Mesenchymal stem cell (in vitro differentiated cells and primary cell): ENCODE measurements around the gene UNC5C.

Source experiments
- DNase-seq: peaks from one replicate; pipeline ENCODE4 v3.0.0-alpha.2; 2013
- H2AFZ ChIP-seq: one replicate; pipeline ENCODE4 v1.6.1; 2013; ENCODE audit warnings: low read depth, mild to moderate bottlenecking, control low read depth, inconsistent platforms, low read length, moderate library complexity
- H2AK5ac ChIP-seq: 2 replicates; pipeline ENCODE4 v1.6.1; 2013; ENCODE audit warnings: low read length, moderate library complexity, mild to moderate bottlenecking, inconsistent platforms; ENCODE audit not compliant: severe bottlenecking
- H2BK120ac ChIP-seq: one replicate; pipeline ENCODE4 v1.6.1; 2013; ENCODE audit warnings: low read depth, mild to moderate bottlenecking, inconsistent platforms, low read length, moderate library complexity
- H2BK12ac ChIP-seq, 2 experiments: one replicate each; pipeline ENCODE4 v1.6.1; 2013; ENCODE audit warnings: inconsistent platforms in 2 of 2, low read length in 2 of 2, mild to moderate bottlenecking in 2 of 2, moderate library complexity in 2 of 2, control low read depth in 1 of 2
- H2BK15ac ChIP-seq: one replicate; pipeline ENCODE4 v1.6.1; 2013; ENCODE audit warnings: mild to moderate bottlenecking, low read depth, inconsistent platforms; ENCODE audit not compliant: poor library complexity, severe bottlenecking
- H2BK5ac ChIP-seq: 2 replicates; pipeline ENCODE4 v1.6.1; 2013; ENCODE audit warnings: low read depth, mild to moderate bottlenecking, low read length, control low read depth, inconsistent platforms; ENCODE audit not compliant: poor library complexity, severe bottlenecking
- H3K14ac ChIP-seq, 2 experiments: one replicate each; pipeline ENCODE4 v1.6.1; 2013; ENCODE audit warnings: inconsistent platforms in 2 of 2, low read length in 2 of 2, control low read depth in 1 of 2, mild to moderate bottlenecking in 1 of 2, moderate library complexity in 1 of 2
- H3K18ac ChIP-seq, 2 experiments: one replicate each; pipeline ENCODE4 v1.6.1; 2013; ENCODE audit warnings: inconsistent platforms in 2 of 2, low read length in 2 of 2, control low read depth in 1 of 2, low read depth in 1 of 2, mild to moderate bottlenecking in 1 of 2
- H3K23ac ChIP-seq, 2 experiments: one replicate each; pipeline ENCODE4 v1.6.1; 2013; ENCODE audit warnings: inconsistent platforms in 2 of 2, low read length in 2 of 2, mild to moderate bottlenecking in 2 of 2, moderate library complexity in 2 of 2, control low read depth in 1 of 2
- H3K27ac ChIP-seq: 2 replicates; pipeline ENCODE4 v1.5.1; 2013; ENCODE audit warnings: mild to moderate bottlenecking, moderate library complexity, low read length, control low read depth, inconsistent platforms; ENCODE audit not compliant: poor library complexity, severe bottlenecking
- H3K27me3 ChIP-seq, 2 experiments: 2 replicates each; pipeline versions ENCODE4 v1.6.1 to v1.7.0; 2013; ENCODE audit warnings: low read length in 2 of 2, mild to moderate bottlenecking in 2 of 2, moderate library complexity in 2 of 2, control low read depth in 1 of 2, inconsistent platforms in 1 of 2; ENCODE audit not compliant: control insufficient read depth in 1 of 2, insufficient read depth in 1 of 2
- H3K36me3 ChIP-seq, 2 experiments: 2 replicates each; pipeline versions ENCODE4 v1.6.1 to v1.7.0; 2013; ENCODE audit warnings: low read length in 2 of 2, control low read depth in 1 of 2, inconsistent platforms in 1 of 2, low read depth in 1 of 2, mild to moderate bottlenecking in 1 of 2; ENCODE audit not compliant: insufficient read depth in 2 of 2, control insufficient read depth in 1 of 2
- H3K4ac ChIP-seq, 2 experiments: one replicate each; pipeline ENCODE4 v1.6.1; 2013; ENCODE audit warnings: inconsistent platforms in 2 of 2, low read length in 2 of 2, mild to moderate bottlenecking in 2 of 2, moderate library complexity in 2 of 2, control low read depth in 1 of 2, low read depth in 1 of 2
- H3K4me1 ChIP-seq: 2 replicates; pipeline ENCODE4 v1.6.1; 2013; ENCODE audit warnings: low read depth, low read length, control low read depth; ENCODE audit not compliant: control insufficient read depth, insufficient read depth
- H3K4me2 ChIP-seq: 2 replicates; pipeline ENCODE4 v1.6.1; 2013; ENCODE audit warnings: low read length, mild to moderate bottlenecking, inconsistent platforms; ENCODE audit not compliant: poor library complexity, severe bottlenecking
- H3K4me3 ChIP-seq, 2 experiments: 2 replicates each; pipeline versions ENCODE4 v1.5.1 to v1.7.0; 2013; ENCODE audit warnings: low read length in 2 of 2, mild to moderate bottlenecking in 2 of 2, control low read depth in 1 of 2, low read depth in 1 of 2; ENCODE audit not compliant: insufficient read depth in 1 of 2
- H3K79me1 ChIP-seq: replicated peaks from 2 replicates; pipeline ENCODE4 v1.6.1; 2013; ENCODE audit warnings: mild to moderate bottlenecking, control low read depth, low read length, inconsistent platforms; ENCODE audit not compliant: poor library complexity, severe bottlenecking
- H3K9ac ChIP-seq: 2 replicates; pipeline ENCODE4 v1.7.0; 2013; ENCODE audit warnings: mild to moderate bottlenecking, low read length, moderate library complexity
- H3K9me3 ChIP-seq: 2 replicates; pipeline ENCODE4 v1.7.0; 2013; ENCODE audit warnings: mild to moderate bottlenecking, low read length; ENCODE audit not compliant: control insufficient read depth
- H4K8ac ChIP-seq: one replicate; pipeline ENCODE4 v1.6.1; 2013; ENCODE audit warnings: inconsistent platforms, mild to moderate bottlenecking, low read length, moderate library complexity
- H4K91ac ChIP-seq: one replicate; pipeline ENCODE4 v1.6.1; 2013; ENCODE audit warnings: mild to moderate bottlenecking, low read length, inconsistent platforms
- whole genome bisulfite sequencing: methylation state at CpG from one replicate; pipeline ENCODE4 v1.1.7; 2013; ENCODE audit warnings: mixed read lengths; 5-methylcytosine and 5-hydroxymethylcytosine counted together

The UNC5C gene

GRCh38 chr4:95499291-95499696, 49.5 kb downstream of the UNC5C start:
- H3K4me2 ChIP-seq: no peak overlapping the region
- H3K4me3 ChIP-seq: no peak overlapping the region
- no peak overlapping the region for H2AFZ ChIP-seq
- no peak overlapping the region for H2BK120ac ChIP-seq
- H3K79me1 ChIP-seq: no peaks in the 10 kb centered on the region
- no peak overlapping the region for H3K9ac ChIP-seq
- no peak overlapping the region for H2AK5ac ChIP-seq
- no peak overlapping the region for H2BK5ac ChIP-seq
- H3K4me1 ChIP-seq: no peaks in the 10 kb centered on the region
- 57% methylated on average over 2 of the region's 2 CpGs for WGBS
- no peaks in the 10 kb centered on the region for H3K9me3 ChIP-seq
- H3K27ac ChIP-seq: no peak overlapping the region
- no peak overlapping the region for H3K4ac ChIP-seq
- H2BK15ac ChIP-seq: no peak overlapping the region
- DNase-seq: no peak
- no peaks in the 10 kb centered on the region for H3K36me3 ChIP-seq
- no peaks in the 10 kb centered on the region for H3K27me3 ChIP-seq
- H4K91ac ChIP-seq: no peak overlapping the region
- H3K18ac ChIP-seq: no peak overlapping the region
- H3K23ac ChIP-seq: no peak overlapping the region
- H4K8ac ChIP-seq: no peak overlapping the region
- H2BK12ac ChIP-seq: no peak overlapping the region
- H3K14ac ChIP-seq: no peak overlapping the region

- no peaks in the 10 kb centered on the region for H3K36me3 ChIP-seq
- H3K4me1 ChIP-seq: no peaks in the 10 kb centered on the region
- H2BK5ac ChIP-seq: no peak overlapping the region
- H4K91ac ChIP-seq: no peak overlapping the region
- no peak overlapping the region for H2AK5ac ChIP-seq
- H3K27me3 ChIP-seq: no peaks in the 10 kb centered on the region
- no peak overlapping the region for H3K18ac ChIP-seq
- no peak overlapping the region for H2BK120ac ChIP-seq
- H3K9me3 ChIP-seq: no peaks in the 10 kb centered on the region
- H3K4me2 ChIP-seq: no peak overlapping the region
- H3K4me3 ChIP-seq: no peak overlapping the region
- no peaks in the 10 kb centered on the region for H3K79me1 ChIP-seq
- no peak overlapping the region for H3K14ac ChIP-seq
- no peak overlapping the region for H4K8ac ChIP-seq
- no peak overlapping the region for H3K9ac ChIP-seq
- H2BK15ac ChIP-seq: no peak overlapping the region
- no peak overlapping the region for H3K23ac ChIP-seq
- no peak overlapping the region for H2AFZ ChIP-seq
- no peak overlapping the region for H3K4ac ChIP-seq
- H2BK12ac ChIP-seq: no peak overlapping the region
- DNase-seq: no peak
- no peak overlapping the region for H3K27ac ChIP-seq
These were observed 54.6 kb downstream of the UNC5C start for GRCh38 chr4:95494186-95494585.

GRCh38 chr4:95478679-95479078, 70.1 kb downstream of the UNC5C start:
- Histone ChIP-seq H4K91ac (no peak overlapping the region), H2BK15ac (no peak overlapping the region), H3K4me1 (no peaks in the 10 kb centered on the region), H2BK5ac (no peak overlapping the region), H3K23ac (no peak overlapping the region), H4K8ac (no peak overlapping the region), H3K9ac (no peak overlapping the region), H3K27me3 (no peaks in the 10 kb centered on the region), H3K4me2 (no peak overlapping the region), H3K27ac (no peak overlapping the region), H3K14ac (no peak overlapping the region), H3K79me1 (no peaks in the 10 kb centered on the region), H2AK5ac (no peak overlapping the region), H2AFZ (no peak overlapping the region), H2BK120ac (no peak overlapping the region), H3K18ac (no peak overlapping the region), H2BK12ac (no peak overlapping the region), H3K36me3 (no peaks in the 10 kb centered on the region), H3K4ac (no peak overlapping the region), H3K4me3 (no peak overlapping the region), H3K9me3 (no peaks in the 10 kb centered on the region)
- DNase-seq: no peak
- 89% methylated on average over 6 of the region's 6 CpGs for WGBS

GRCh38 chr4:95476121-95476520, 72.7 kb downstream of the UNC5C start:
- Histone ChIP-seq H3K36me3 (no peaks in the 10 kb centered on the region), H3K27me3 (no peaks in the 10 kb centered on the region), H4K8ac (no peak overlapping the region), H3K14ac (no peak overlapping the region), H3K18ac (no peak overlapping the region), H2BK15ac (no peak overlapping the region), H3K27ac (no peak overlapping the region), H3K4ac (no peak overlapping the region), H2BK120ac (no peak overlapping the region), H3K79me1 (no peaks in the 10 kb centered on the region), H3K9ac (no peak overlapping the region), H3K23ac (no peak overlapping the region), H2AFZ (no peak overlapping the region), H2BK5ac (no peak overlapping the region), H3K4me2 (no peak overlapping the region), H2BK12ac (no peak overlapping the region), H3K4me1 (no peaks in the 10 kb centered on the region), H4K91ac (no peak overlapping the region), H3K4me3 (no peak overlapping the region), H2AK5ac (no peak overlapping the region), H3K9me3 (no peaks in the 10 kb centered on the region)
- peak; percentile 12 for DNase-seq
- WGBS: no CpG with 5 or more reads among the region's 1 CpG
